ENCODE measurements around the gene BCR. TPM values are rescaled to one million over a fixed set of nuclear protein-coding genes. Genes with fewer than 3 reads are reported as not detected.

Gene BCR
- polyA plus RNA-seq, 1 donor from 2014 or later, result 57.5 TPM

GRCh38 chr22:23159291-23159630 is 21.0 kb upstream of the BCR start:
- H3K79me2 ChIP-seq (replicated peaks; ENCODE audit: insufficient read depth, low read length), result no peaks in the 10 kb centered on the region
- no peak for TF ChIP-seq TAF1 (IDR thresholded peaks at IDR 0.05; ENCODE audit: low read depth)
- no peak for TF ChIP-seq MXI1 (conservative IDR thresholded peaks at IDR 0.05; ENCODE audit: poor library complexity, severe bottlenecking)
- TF ChIP-seq CTCF (IDR thresholded peaks at IDR 0.05; ENCODE audit: poor library complexity, severe bottlenecking), result no peak
- TF ChIP-seq EP300 (conservative IDR thresholded peaks at IDR 0.05; ENCODE audit: poor library complexity, severe bottlenecking), result no peak
- no peak for TF ChIP-seq RAD21 (conservative IDR thresholded peaks at IDR 0.05)
- TF ChIP-seq POLR2AphosphoS5 (IDR thresholded peaks at IDR 0.05), result no peak
- TF ChIP-seq REST (IDR thresholded peaks at IDR 0.05; ENCODE audit: borderline replicate concordance), result no peak
- TF ChIP-seq SMC3 (conservative IDR thresholded peaks at IDR 0.05; ENCODE audit: poor library complexity), result no peak
- no peak for TF ChIP-seq EZH2 (IDR thresholded peaks at IDR 0.05; ENCODE audit: borderline replicate concordance, insufficient read depth, low read length, poor library complexity, severe bottlenecking)
- no peak overlapping the region for H3K27ac ChIP-seq (ENCODE audit: low read length)
- H3F3A ChIP-seq (ENCODE audit: insufficient read depth, low read length, poor library complexity, severe bottlenecking), result no peaks in the 10 kb centered on the region
- H3K4me2 ChIP-seq (ENCODE audit: low read length), result no peak overlapping the region
- no peak overlapping the region for H3K4me3 ChIP-seq (ENCODE audit: low read length)
- H4K20me1 ChIP-seq (ENCODE audit: insufficient read depth), result no peaks in the 10 kb centered on the region
- no peak overlapping the region for H3K9ac ChIP-seq (ENCODE audit: low read length)
- H3K9me3 ChIP-seq (ENCODE audit: low read length), result no peaks in the 10 kb centered on the region
- no peak overlapping the region for H2AFZ ChIP-seq (ENCODE audit: low read depth, low read length)
- H3K36me3 ChIP-seq (ENCODE audit: insufficient read depth, low read length), result no peaks in the 10 kb centered on the region
- H3K9me2 ChIP-seq (ENCODE audit: insufficient read depth, low read length), result no peaks in the 10 kb centered on the region
- no peaks in the 10 kb centered on the region for H3K27me3 ChIP-seq (ENCODE audit: insufficient read depth, low read depth, low read length)

- H3K9ac ChIP-seq (ENCODE audit: low read length), result no peak overlapping the region
- H4K20me1 ChIP-seq (ENCODE audit: insufficient read depth), result no peaks in the 10 kb centered on the region
- no peaks in the 10 kb centered on the region for H3F3A ChIP-seq (ENCODE audit: insufficient read depth, low read length, poor library complexity, severe bottlenecking)
- H3K27me3 ChIP-seq (ENCODE audit: insufficient read depth, low read depth, low read length), result no peaks in the 10 kb centered on the region
- no peaks in the 10 kb centered on the region for H3K9me3 ChIP-seq (ENCODE audit: low read length)
- no peak overlapping the region for H3K4me2 ChIP-seq (ENCODE audit: low read length)
- no peaks in the 10 kb centered on the region for H3K36me3 ChIP-seq (ENCODE audit: insufficient read depth, low read length)
- H3K27ac ChIP-seq (ENCODE audit: low read length), result no peak overlapping the region
- no peak overlapping the region for H3K4me3 ChIP-seq (ENCODE audit: low read length)
- no peaks in the 10 kb centered on the region for H3K79me2 ChIP-seq (replicated peaks; ENCODE audit: insufficient read depth, low read length)
- H2AFZ ChIP-seq (ENCODE audit: low read depth, low read length), result no peak overlapping the region
- no peaks in the 10 kb centered on the region for H3K9me2 ChIP-seq (ENCODE audit: insufficient read depth, low read length)
- TF ChIP-seq MXI1 (conservative IDR thresholded peaks at IDR 0.05; ENCODE audit: poor library complexity, severe bottlenecking) (no peak), EP300 (conservative IDR thresholded peaks at IDR 0.05; ENCODE audit: poor library complexity, severe bottlenecking) (no peak), EZH2 (IDR thresholded peaks at IDR 0.05; ENCODE audit: borderline replicate concordance, insufficient read depth, low read length, poor library complexity, severe bottlenecking) (no peak), REST (IDR thresholded peaks at IDR 0.05; ENCODE audit: borderline replicate concordance) (no peak)
Observed at GRCh38 chr22:23161029-23161428, 19.3 kb upstream of the BCR start.
